SH-SY5Y (cell line): Measurements from ENCODE around the gene HPCAL1.

Experiments used
- GATA2 ChIP-seq: IDR thresholded peaks from 2 replicates; pipeline ENCODE4 v1.6.1; 2011; ENCODE audit warnings: mild to moderate bottlenecking, low read depth, low read length
- GATA3 ChIP-seq: IDR thresholded peaks from 2 replicates; pipeline ENCODE4 v1.6.1; 2011; ENCODE audit warnings: low read depth, mild to moderate bottlenecking, low read length, moderate library complexity

- TF ChIP-seq GATA2 = no peak
- TF ChIP-seq GATA3 = no peak
These were observed 8.6 kb upstream of the HPCAL1 start for GRCh38 chr2:10294077-10294476.
